ENCODE data around the gene TBC1D9B. TPM values are rescaled to one million over a fixed set of nuclear protein-coding genes. Genes with fewer than 3 reads are reported as not detected.

The TBC1D9B gene
- total RNA-seq, 4 donors from 2014 or later: 58.8 to 2,513 (median 108) TPM

GRCh38 chr5:179895861-179896260, 11.8 kb downstream of the TBC1D9B start:
- no peaks in the 10 kb centered on the region for H3K9me3 ChIP-seq
- no peaks in the 10 kb centered on the region for H3K27me3 ChIP-seq
- DNase-seq: no peak
- H3K27ac ChIP-seq: no peak overlapping the region
- no peaks in the 10 kb centered on the region for H3K36me3 ChIP-seq
- H3K4me1 ChIP-seq: no peaks in the 10 kb centered on the region
- TF ChIP-seq CTCF (IDR thresholded peaks at IDR 0.05) (no peak), POLR2A (IDR thresholded peaks at IDR 0.05) (no peak)
- no peak overlapping the region for H3K4me3 ChIP-seq
- intact Hi-C loops (cut with DNase I; ENCODE audit: low total_unique reads): no loop called here

GRCh38 chr5:179893958-179894895, 13.5 kb downstream of the TBC1D9B start:
- H3K27ac ChIP-seq: no peak overlapping the region
- H3K4me3 ChIP-seq: no peak overlapping the region
- H3K36me3 ChIP-seq: no peaks in the 10 kb centered on the region
- no peaks in the 10 kb centered on the region for H3K4me1 ChIP-seq
- H3K9me3 ChIP-seq: no peaks in the 10 kb centered on the region
- H3K27me3 ChIP-seq: no peaks in the 10 kb centered on the region
- no peak for TF ChIP-seq CTCF (IDR thresholded peaks at IDR 0.05)
- TF ChIP-seq POLR2A (IDR thresholded peaks at IDR 0.05): no peak
- intact Hi-C loops (cut with DNase I; ENCODE audit: low total_unique reads): no loop called here
- no peak for DNase-seq

- no peak for DNase-seq
- TF ChIP-seq CTCF (IDR thresholded peaks at IDR 0.05) (no peak), POLR2A (IDR thresholded peaks at IDR 0.05) (no peak)
- Histone ChIP-seq H3K27me3 (no peaks in the 10 kb centered on the region), H3K27ac (no peak overlapping the region), H3K9me3 (no peaks in the 10 kb centered on the region), H3K4me3 (no peak overlapping the region), H3K36me3 (no peaks in the 10 kb centered on the region), H3K4me1 (no peaks in the 10 kb centered on the region)
- intact Hi-C loops (cut with DNase I; ENCODE audit: low total_unique reads): no loop called here
These were observed 14.4 kb downstream of the TBC1D9B start for GRCh38 chr5:179893076-179893957.

GRCh38 chr5:179892255-179892654, 15.4 kb downstream of the TBC1D9B start:
- TF ChIP-seq POLR2A (IDR thresholded peaks at IDR 0.05) (no peak), CTCF (IDR thresholded peaks at IDR 0.05) (no peak)
- H3K9me3 ChIP-seq: no peaks in the 10 kb centered on the region
- intact Hi-C loops (cut with DNase I; ENCODE audit: low total_unique reads): no loop called here
- H3K4me3 ChIP-seq: no peak overlapping the region
- H3K36me3 ChIP-seq: no peaks in the 10 kb centered on the region
- no peak for DNase-seq
- H3K27me3 ChIP-seq: no peaks in the 10 kb centered on the region
- no peaks in the 10 kb centered on the region for H3K4me1 ChIP-seq
- no peak overlapping the region for H3K27ac ChIP-seq

All from uterus (tissue), 4 donors.